GM12865 (cell line): Measurements from ENCODE around the gene CBX8.

Source experiments
- DNase-seq: peaks from one replicate; pipeline ENCODE4 v3.0.0; 2010; ENCODE audit warnings: low read depth
- H3K4me3 ChIP-seq: 2 replicates; pipeline ENCODE4 v1.5.1; 2011; ENCODE audit warnings: mild to moderate bottlenecking, low read depth, low read length, control low read depth
- CTCF ChIP-seq: IDR thresholded peaks from 2 replicates; pipeline ENCODE4 v1.5.1; 2011; ENCODE audit warnings: low read length, control low read depth, low read depth, inconsistent platforms; ENCODE audit not compliant: insufficient read depth; ENCODE audit errors: missing control alignments

CBX8 gene

DNA sequence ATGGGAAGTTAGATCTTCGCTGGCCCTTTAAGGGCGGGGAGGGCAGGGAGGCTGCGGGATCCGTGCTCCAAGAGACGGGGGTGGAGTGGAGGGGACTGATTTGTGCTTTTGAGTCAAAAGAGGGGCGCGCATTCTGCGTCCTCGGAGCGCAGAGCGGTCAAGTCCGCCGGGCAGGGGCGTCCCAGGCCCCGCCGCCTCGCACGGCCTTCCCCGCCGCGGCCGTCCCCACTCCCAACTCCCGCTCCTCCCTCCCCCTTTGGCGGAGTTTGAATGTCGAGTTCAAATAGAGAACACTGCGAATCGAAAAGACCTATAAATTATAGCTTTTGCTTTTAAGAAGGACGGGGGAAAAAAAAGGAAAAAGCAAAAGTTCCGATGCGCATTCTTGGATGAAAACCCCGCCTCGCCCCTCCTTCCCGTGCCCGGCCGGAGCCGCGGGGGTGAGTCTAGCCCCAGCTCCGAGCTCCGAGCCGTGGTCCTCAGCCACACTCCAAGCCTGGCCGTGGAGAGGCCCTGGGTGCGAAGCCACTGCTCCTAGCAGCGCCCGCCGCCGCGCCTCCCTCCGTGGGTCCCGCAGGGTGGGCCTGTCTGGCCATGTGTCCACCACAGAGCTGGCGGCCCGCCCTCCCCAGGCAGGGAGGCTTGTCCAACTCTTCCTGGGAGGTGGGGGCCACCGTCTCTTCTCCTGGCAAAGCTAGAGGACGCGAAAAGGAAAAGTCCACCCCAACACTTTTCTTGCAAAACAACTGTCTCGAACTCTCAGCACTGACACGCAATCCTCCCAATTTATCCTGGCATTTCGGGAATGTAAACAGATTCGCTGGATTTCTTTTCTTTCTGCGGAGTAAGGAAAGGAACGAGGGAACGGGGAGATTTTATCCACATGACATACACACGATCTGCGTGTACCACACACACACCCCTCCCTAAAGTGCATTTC lies 3.6 kb downstream of the CBX8 start:
- no peak for DNase-seq
- no peak overlapping the region for H3K4me3 ChIP-seq
- no peak for TF ChIP-seq CTCF

- no peak for TF ChIP-seq CTCF
- no peak for DNase-seq
- H3K4me3 ChIP-seq = no peak overlapping the region
Measured at GRCh38 chr17:79792341-79792871, 4.5 kb downstream of the CBX8 start.

- TF ChIP-seq CTCF = no peak
- DNase-seq = no peak
- no peak overlapping the region for H3K4me3 ChIP-seq
Measured at GRCh38 chr17:79791735-79792161, 5.1 kb downstream of the CBX8 start.

DNA sequence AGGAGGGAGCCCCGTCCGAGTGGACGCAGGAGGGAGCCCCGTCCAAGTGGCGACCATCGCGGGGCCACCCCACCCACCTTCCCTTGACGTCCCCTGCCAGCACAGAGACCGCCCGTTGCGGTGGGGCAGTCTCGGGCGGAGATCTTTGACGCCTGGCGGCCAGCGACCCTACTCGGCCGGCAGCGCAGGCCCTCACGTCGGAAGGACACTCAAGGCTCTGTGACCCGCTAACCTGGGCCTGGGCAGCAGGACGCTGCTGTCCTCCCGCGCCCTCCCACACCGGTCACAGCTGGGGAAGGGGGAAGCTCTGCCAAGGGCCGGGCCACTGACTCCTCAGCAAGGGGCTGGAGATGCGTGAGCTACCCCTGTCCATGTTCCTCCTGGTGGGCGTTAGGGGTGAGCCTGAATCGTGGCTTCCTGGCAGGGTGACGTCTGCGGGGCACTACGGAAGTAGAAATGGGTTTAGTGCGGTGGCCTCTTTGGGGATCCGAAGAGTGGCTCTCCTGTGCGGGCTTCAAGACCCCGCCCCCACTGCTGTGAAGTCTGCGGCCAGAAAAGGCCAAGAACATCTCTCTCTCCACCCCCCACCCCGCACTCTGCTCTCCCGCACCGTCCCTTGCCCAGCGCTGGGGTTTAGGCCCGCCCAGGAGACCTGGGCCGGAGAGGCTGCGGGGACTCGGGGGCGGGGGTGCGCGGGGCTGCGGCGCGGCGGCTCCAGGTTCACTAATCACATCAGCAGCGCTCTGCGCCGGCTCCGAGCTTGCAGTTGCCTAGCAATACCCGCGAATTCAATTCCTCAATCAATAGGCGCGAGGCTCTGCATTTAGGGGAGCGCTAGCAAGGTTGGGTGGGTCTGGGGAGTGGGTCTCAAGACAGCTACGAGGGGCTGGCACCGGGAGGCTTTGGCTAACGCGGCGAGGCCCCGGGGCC lies 5.8 kb downstream of the CBX8 start:
- no peak for TF ChIP-seq CTCF
- H3K4me3 ChIP-seq = no peak overlapping the region
- DNase-seq = no peak

DNA sequence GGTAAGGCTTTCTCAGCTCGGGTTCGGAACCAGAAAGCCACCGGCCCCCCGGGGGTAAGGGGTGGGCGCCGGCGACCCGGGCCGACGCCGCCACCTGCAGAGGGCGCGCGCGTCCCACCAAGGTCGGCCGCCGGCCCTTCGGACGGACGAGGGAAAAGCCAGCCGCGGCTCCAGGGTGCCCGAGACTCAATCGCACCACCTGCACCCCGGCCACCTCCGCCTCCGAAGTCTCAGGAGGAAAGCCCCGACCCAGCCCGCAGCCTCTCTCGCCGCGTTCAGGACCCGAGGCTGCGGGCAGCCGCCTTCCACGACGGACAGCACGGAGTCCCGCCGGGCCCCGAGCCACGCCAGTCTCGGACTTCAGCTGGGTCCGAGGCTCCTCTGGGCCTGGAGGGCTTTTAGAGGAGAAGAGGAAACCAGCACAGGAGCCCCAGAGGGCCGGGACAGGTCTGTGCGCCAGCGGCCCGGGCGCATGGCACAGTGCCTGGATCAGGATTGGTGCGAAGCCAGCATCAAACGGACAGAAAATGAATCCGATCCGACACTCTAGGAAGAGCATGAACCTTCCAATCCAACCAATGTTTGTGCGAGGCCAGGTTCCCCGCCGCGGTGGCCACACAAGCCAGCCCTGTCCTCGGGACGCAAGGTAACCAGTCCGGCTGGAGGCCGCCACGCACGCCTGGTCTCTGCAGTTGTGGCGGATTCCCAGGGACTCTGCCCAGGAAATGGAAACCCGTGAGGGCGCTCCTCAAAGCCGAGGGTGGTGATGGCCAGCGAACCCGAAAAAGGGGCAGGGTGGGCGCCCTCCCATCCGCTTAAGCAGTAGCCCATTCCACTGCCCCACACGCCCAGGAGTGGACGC lies 6.7 kb downstream of the CBX8 start:
- peak; percentile 65 for TF ChIP-seq CTCF
- peak; percentile 52 for DNase-seq
- H3K4me3 ChIP-seq = no peak overlapping the region
